Hematopoietic multipotent progenitor cell treated with erythropoietin and hydrocortisone succinate and interleukin-3 and kit ligand, for 4 days (in vitro differentiated cells): Measurements from ENCODE around the gene KDF1.
"Not testable (repeated sequence)": the region's sequence is repeated elsewhere in the genome, so short reads cannot be mapped to it uniquely, and the experiment has no call there.

Experiments
- DNase-seq: peaks from one replicate; pipeline ENCODE4 v3.0.0-alpha.2; 2015

Gene KDF1

GRCh38 chr1:26951821-26952497 lies 8.3 kb downstream of the KDF1 start:
- peak; percentile 35 for DNase-seq

- no peak for DNase-seq
Measured at GRCh38 chr1:26951216-26951615, 9.1 kb downstream of the KDF1 start.

GRCh38 chr1:26950602-26951001 lies 9.7 kb downstream of the KDF1 start:
- DNase-seq, result no peak

- no peak for DNase-seq
Measured at GRCh38 chr1:26949926-26950319, 10.3 kb downstream of the KDF1 start.

GRCh38 chr1:26949266-26949925 lies 10.9 kb downstream of the KDF1 start:
- DNase-seq, result no peak

- DNase-seq, result not testable (repeated sequence)
Measured at GRCh38 chr1:26948725-26949057, 11.6 kb downstream of the KDF1 start.

- DNase-seq, result no peak
Measured at GRCh38 chr1:26946270-26946669, 14.0 kb downstream of the KDF1 start.

- DNase-seq, result no peak
Measured at GRCh38 chr1:26945728-26946127, 14.5 kb downstream of the KDF1 start.

- no peak for DNase-seq
Measured at GRCh38 chr1:26945138-26945537, 15.1 kb downstream of the KDF1 start.

GRCh38 chr1:26942656-26943055 lies 17.6 kb downstream of the KDF1 start:
- no peak for DNase-seq

- DNase-seq, result no peak
Measured at GRCh38 chr1:26941311-26941710, 19.0 kb downstream of the KDF1 start.

GRCh38 chr1:26938659-26939025 lies 21.6 kb downstream of the KDF1 start:
- DNase-seq, result no peak

- no peak for DNase-seq
Measured at GRCh38 chr1:26938004-26938658, 22.1 kb downstream of the KDF1 start.

GRCh38 chr1:26936823-26937222 lies 23.4 kb downstream of the KDF1 start:
- no peak for DNase-seq

- no peak for DNase-seq
Measured at GRCh38 chr1:26932531-26932930, 27.7 kb downstream of the KDF1 start.

GRCh38 chr1:26923711-26924110 lies 36.6 kb downstream of the KDF1 start:
- DNase-seq, result no peak

- no peak for DNase-seq
Measured at GRCh38 chr1:26922901-26923300, 37.4 kb downstream of the KDF1 start.

- no peak for DNase-seq
Measured at GRCh38 chr1:26922431-26922729, 37.9 kb downstream of the KDF1 start.

- peak; percentile 99 for DNase-seq
Measured at GRCh38 chr1:26921540-26922430, 38.5 kb downstream of the KDF1 start, which contains the start of gene NUDC. Gene NUDC, plus strand, starts transcription at chr1:26921743. Its CDS starts 106 bp downstream, at chr1:26921849.

GRCh38 chr1:26921126-26921539 lies 39.1 kb downstream of the KDF1 start:
- DNase-seq, result no peak

GRCh38 chr1:26915204-26915842 lies 44.9 kb downstream of the KDF1 start:
- DNase-seq, result no peak

GRCh38 chr1:26913754-26914619 lies 46.3 kb downstream of the KDF1 start, which contains the start of gene NR0B2:
Gene NR0B2, minus strand, starts transcription at chr1:26913975. Its CDS starts 35 bp downstream, at chr1:26913940.
- peak; percentile 72 for DNase-seq
